Activated naive CD4-positive, alpha-beta T cell treated with anti-CD3 and anti-CD28 coated beads, Interleukin-2, amount 10 ng/mL, durations not matched to agents 7 days and 5 days (primary cell): ENCODE data around the gene DUSP14.

Experiments
- CTCF ChIA-PET: fragments of 350-600 bp; sonication (Branson Sonifier 250); formaldehyde crosslinking; loops from one replicate; lab custom pipeline; 2021; ENCODE audit warnings: antibody characterized with exemption; lab: Charles Lee
- DNase-seq: peaks from one replicate; pipeline ENCODE4 v3.0.0-alpha.2; 2020
- H3K27ac Mint-ChIP-seq: one replicate; pipeline ENCODE4 v1.8.0; 2021; ENCODE audit warnings: mild to moderate bottlenecking, moderate library complexity, mixed read lengths
- H3K27me3 Mint-ChIP-seq: one replicate; pipeline ENCODE4 v1.8.0; 2021; ENCODE audit warnings: mild to moderate bottlenecking, mixed read lengths
- H3K36me3 Mint-ChIP-seq: one replicate; pipeline ENCODE4 v1.8.0; 2021; ENCODE audit warnings: mixed read lengths
- H3K4me1 Mint-ChIP-seq: one replicate; pipeline ENCODE4 v1.8.0; 2021; ENCODE audit warnings: mixed read lengths
- H3K4me3 Mint-ChIP-seq: one replicate; pipeline ENCODE4 v1.8.0; 2021; ENCODE audit warnings: mild to moderate bottlenecking, moderate library complexity, mixed read lengths
- H3K9me3 Mint-ChIP-seq: one replicate; pipeline ENCODE4 v1.8.0; 2021; ENCODE audit warnings: mixed read lengths

The DUSP14 gene

DNA sequence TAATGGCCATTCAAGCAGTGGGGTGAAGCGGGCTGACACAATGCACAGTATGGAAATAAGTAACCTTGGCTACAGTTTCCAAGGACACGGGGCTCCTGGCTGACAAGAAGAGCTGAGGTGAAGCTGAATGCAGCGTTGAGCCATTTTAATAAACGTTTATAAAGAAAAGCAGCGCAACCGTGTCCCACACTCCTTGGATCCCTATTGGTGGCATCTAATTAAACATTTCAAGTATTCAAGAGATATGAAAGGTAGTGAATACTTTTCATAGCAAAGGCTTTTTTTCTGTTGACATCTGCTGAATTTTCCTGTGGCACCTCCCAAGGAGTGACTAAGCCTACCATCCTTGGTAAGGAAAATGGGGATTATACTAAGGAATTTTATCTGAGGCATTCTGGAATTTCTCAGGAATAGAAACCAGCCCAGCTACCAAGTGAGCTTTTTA, 26.5 kb downstream of the DUSP14 start:
- H3K27ac Mint-ChIP-seq: no peak overlapping the region
- no peak overlapping the region for H3K4me3 Mint-ChIP-seq
- CTCF ChIA-PET: interaction anchor here (0.6 kb wide), 1 partner anchor 297 kb away, joined by 3 read pairs; no protein-coding TSS in a partner anchor
- no peaks in the 10 kb centered on the region for H3K27me3 Mint-ChIP-seq
- H3K4me1 Mint-ChIP-seq: peaks cover 8% of the 10 kb centered on the region
- no peak for DNase-seq
- no peaks in the 10 kb centered on the region for H3K9me3 Mint-ChIP-seq
- H3K36me3 Mint-ChIP-seq: peaks cover 55% of the 10 kb centered on the region

GRCh38 chr17:37517881-37518280, 28.2 kb downstream of the DUSP14 start:
- DNase-seq: no peak
- H3K27ac Mint-ChIP-seq: no peak overlapping the region
- CTCF ChIA-PET: interaction anchor here (1.5 kb wide), 1 partner anchor 10 kb away, joined by 4 read pairs; no protein-coding TSS in a partner anchor
- no peak overlapping the region for H3K4me3 Mint-ChIP-seq
- H3K9me3 Mint-ChIP-seq: no peaks in the 10 kb centered on the region
- H3K27me3 Mint-ChIP-seq: no peaks in the 10 kb centered on the region
- peaks cover 8% of the 10 kb centered on the region for H3K4me1 Mint-ChIP-seq
- peaks cover 57% of the 10 kb centered on the region for H3K36me3 Mint-ChIP-seq

DNA sequence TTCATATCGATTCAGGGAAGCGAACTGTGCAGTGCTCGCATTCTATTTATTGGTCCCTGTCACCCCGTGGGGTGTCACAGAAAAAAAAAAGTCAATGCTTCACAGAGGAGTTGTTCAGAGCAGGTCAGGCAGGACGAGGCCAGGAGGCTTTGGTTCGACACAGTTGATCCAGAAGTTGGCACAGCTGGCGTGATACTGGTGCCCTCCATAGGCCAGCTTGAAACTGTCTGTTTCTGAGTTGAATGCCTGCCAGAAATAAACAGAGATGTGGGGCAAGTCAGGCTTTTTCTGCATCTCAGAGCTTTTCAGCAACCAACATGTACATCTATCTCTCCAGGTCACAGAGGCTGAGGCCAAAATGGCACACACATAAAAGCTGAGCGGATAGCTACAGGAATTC, 29.1 kb downstream of the DUSP14 start:
- Mint-ChIP-seq H3K4me1 (peaks cover 13% of the 10 kb centered on the region), H3K9me3 (no peaks in the 10 kb centered on the region), H3K27me3 (no peaks in the 10 kb centered on the region), H3K36me3 (peaks cover 60% of the 10 kb centered on the region), H3K4me3 (no peak overlapping the region), H3K27ac (no peak overlapping the region)
- CTCF ChIA-PET: interaction anchor here (0.9 kb wide), 1 partner anchor 145 kb away, joined by 3 read pairs; no protein-coding TSS in a partner anchor
- no peak for DNase-seq

GRCh38 chr17:37519251-37519985, 29.7 kb downstream of the DUSP14 start:
- no peaks in the 10 kb centered on the region for H3K27me3 Mint-ChIP-seq
- CTCF ChIA-PET: interaction anchor here (0.9 kb wide), 1 partner anchor 145 kb away, joined by 3 read pairs; no protein-coding TSS in a partner anchor
- H3K4me1 Mint-ChIP-seq: peaks cover 14% of the 10 kb centered on the region
- DNase-seq: no peak
- H3K36me3 Mint-ChIP-seq: peaks cover 61% of the 10 kb centered on the region
- H3K27ac Mint-ChIP-seq: no peak overlapping the region
- H3K9me3 Mint-ChIP-seq: no peaks in the 10 kb centered on the region
- no peak overlapping the region for H3K4me3 Mint-ChIP-seq

GRCh38 chr17:37520174-37520573, 30.5 kb downstream of the DUSP14 start:
- CTCF ChIA-PET: no interaction called here
- Mint-ChIP-seq H3K9me3 (no peaks in the 10 kb centered on the region), H3K36me3 (peaks cover 66% of the 10 kb centered on the region), H3K4me3 (no peak overlapping the region), H3K27ac (no peak overlapping the region), H3K27me3 (no peaks in the 10 kb centered on the region), H3K4me1 (peaks cover 14% of the 10 kb centered on the region)
- DNase-seq: no peak

GRCh38 chr17:37521821-37522220, 32.1 kb downstream of the DUSP14 start:
- H3K27ac Mint-ChIP-seq: no peak overlapping the region
- peaks cover 68% of the 10 kb centered on the region for H3K36me3 Mint-ChIP-seq
- CTCF ChIA-PET: interaction anchor here (1.4 kb wide), 1 partner anchor 148 kb away, joined by 4 read pairs; no protein-coding TSS in a partner anchor
- H3K27me3 Mint-ChIP-seq: no peaks in the 10 kb centered on the region
- H3K4me1 Mint-ChIP-seq: peaks cover 14% of the 10 kb centered on the region
- H3K4me3 Mint-ChIP-seq: no peak overlapping the region
- H3K9me3 Mint-ChIP-seq: no peaks in the 10 kb centered on the region
- no peak for DNase-seq

DNA sequence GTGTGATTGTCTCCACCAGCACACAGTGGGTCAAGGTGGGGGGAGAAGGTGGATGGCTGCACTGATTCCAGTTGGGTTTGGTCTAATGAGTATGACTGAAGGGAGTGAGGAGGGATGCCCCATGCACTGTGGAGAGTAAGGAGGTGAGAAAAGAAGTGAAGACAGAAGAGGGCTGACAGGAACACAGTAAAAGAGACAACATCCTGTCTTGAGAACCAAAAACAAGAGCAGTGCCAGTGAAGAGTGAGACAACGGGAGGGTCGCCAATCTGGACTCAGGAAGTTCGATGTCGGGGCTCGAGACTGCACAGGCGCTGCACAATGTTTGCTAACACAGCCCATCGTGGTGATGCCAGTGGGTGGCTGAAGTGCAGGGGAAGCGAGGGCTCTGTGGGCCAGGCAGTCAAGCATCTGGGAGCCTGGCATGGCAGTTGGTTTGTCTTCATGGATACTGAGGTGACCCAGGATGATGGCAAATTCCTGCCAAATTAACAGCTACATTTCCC, 34.1 kb downstream of the DUSP14 start:
- no peaks in the 10 kb centered on the region for H3K27me3 Mint-ChIP-seq

GRCh38 chr17:37527249-37527851, 37.7 kb downstream of the DUSP14 start:
- H3K36me3 Mint-ChIP-seq: peaks cover 63% of the 10 kb centered on the region
- no peaks in the 10 kb centered on the region for H3K27me3 Mint-ChIP-seq
- CTCF ChIA-PET: interaction anchor here (0.6 to 2.9 kb wide), 10 partner anchors 10 to 291 kb away, joined by 3 to 14 read pairs (median 4); no protein-coding TSS in a partner anchor
- peaks cover 6% of the 10 kb centered on the region for H3K4me1 Mint-ChIP-seq
- no peak overlapping the region for H3K27ac Mint-ChIP-seq
- DNase-seq: peak; percentile 31
- H3K4me3 Mint-ChIP-seq: no peak overlapping the region
- H3K9me3 Mint-ChIP-seq: no peaks in the 10 kb centered on the region

More for the DNA sequence above, 34.1 kb downstream of the DUSP14 start:
- Mint-ChIP-seq H3K36me3 (peaks cover 61% of the 10 kb centered on the region), H3K9me3 (no peaks in the 10 kb centered on the region), H3K27ac (peak overlapping the region; percentile 21), H3K4me1 (peaks cover 14% of the 10 kb centered on the region), H3K4me3 (no peak overlapping the region)
- no peak for DNase-seq
- CTCF ChIA-PET: no interaction called here

DNA sequence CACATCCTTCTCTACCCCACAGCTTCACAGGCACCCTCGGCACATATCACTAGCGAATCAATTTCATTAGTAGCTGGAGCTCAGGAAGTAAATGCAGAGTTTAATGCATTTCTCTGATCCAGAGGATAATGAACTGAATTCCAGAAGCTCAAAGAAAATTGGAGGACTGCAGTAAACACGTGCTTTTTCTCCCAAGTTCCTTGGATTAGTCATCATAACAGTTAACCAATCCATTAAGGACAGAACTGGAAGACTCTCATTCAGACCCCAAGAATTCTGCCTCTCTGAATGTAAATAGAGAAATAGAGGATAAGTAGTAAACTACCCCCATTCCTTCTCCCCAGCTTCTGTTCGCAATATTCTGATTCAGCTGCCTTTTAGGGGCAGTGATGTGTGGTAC, 40.7 kb downstream of the DUSP14 start:
- CTCF ChIA-PET: no interaction called here
- H3K27me3 Mint-ChIP-seq: no peaks in the 10 kb centered on the region
- no peaks in the 10 kb centered on the region for H3K4me1 Mint-ChIP-seq
- H3K9me3 Mint-ChIP-seq: no peaks in the 10 kb centered on the region
- no peak for DNase-seq
- H3K36me3 Mint-ChIP-seq: peaks cover 53% of the 10 kb centered on the region
- H3K4me3 Mint-ChIP-seq: no peak overlapping the region
- no peak overlapping the region for H3K27ac Mint-ChIP-seq

GRCh38 chr17:37532756-37533155, 43.1 kb downstream of the DUSP14 start:
- CTCF ChIA-PET: no interaction called here
- DNase-seq: no peak
- Mint-ChIP-seq H3K4me1 (no peaks in the 10 kb centered on the region), H3K9me3 (no peaks in the 10 kb centered on the region), H3K27ac (no peak overlapping the region), H3K27me3 (no peaks in the 10 kb centered on the region), H3K4me3 (no peak overlapping the region), H3K36me3 (peaks cover 59% of the 10 kb centered on the region)

DNA sequence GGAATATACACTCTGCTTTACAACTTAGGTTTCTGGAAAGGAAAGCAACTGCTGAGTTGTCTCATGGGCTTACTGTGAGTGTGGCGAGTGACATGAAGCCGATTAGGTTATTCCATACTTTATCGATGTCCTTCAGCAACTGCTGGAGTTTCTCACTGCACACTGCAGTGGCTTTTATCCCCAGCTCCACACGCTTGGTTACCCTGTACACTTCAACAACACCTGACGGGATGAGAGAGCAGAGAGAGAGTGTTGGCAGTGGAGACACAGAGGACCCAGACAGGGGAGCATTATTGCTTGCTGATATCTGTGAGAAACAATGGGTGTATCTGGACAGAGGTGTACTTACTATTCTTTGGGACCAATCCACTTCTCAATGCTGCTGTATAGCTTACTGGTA, 46.2 kb downstream of the DUSP14 start:
- H3K27ac Mint-ChIP-seq: no peak overlapping the region
- CTCF ChIA-PET: no interaction called here
- H3K36me3 Mint-ChIP-seq: peaks cover 61% of the 10 kb centered on the region
- no peaks in the 10 kb centered on the region for H3K27me3 Mint-ChIP-seq
- H3K4me1 Mint-ChIP-seq: no peaks in the 10 kb centered on the region
- no peak overlapping the region for H3K4me3 Mint-ChIP-seq
- no peak for DNase-seq
- no peaks in the 10 kb centered on the region for H3K9me3 Mint-ChIP-seq

GRCh38 chr17:37538981-37539659, 49.4 kb downstream of the DUSP14 start:
- Mint-ChIP-seq H3K4me3 (no peak overlapping the region), H3K27me3 (no peaks in the 10 kb centered on the region), H3K4me1 (no peaks in the 10 kb centered on the region), H3K36me3 (peaks cover 68% of the 10 kb centered on the region), H3K27ac (no peak overlapping the region), H3K9me3 (no peaks in the 10 kb centered on the region)
- no peak for DNase-seq
- CTCF ChIA-PET: no interaction called here

- H3K4me3 Mint-ChIP-seq: no peak overlapping the region
- CTCF ChIA-PET: no interaction called here
- peaks cover 60% of the 10 kb centered on the region for H3K36me3 Mint-ChIP-seq
- H3K9me3 Mint-ChIP-seq: no peaks in the 10 kb centered on the region
- H3K27me3 Mint-ChIP-seq: no peaks in the 10 kb centered on the region
- peaks cover 3% of the 10 kb centered on the region for H3K4me1 Mint-ChIP-seq
- peak overlapping the region; percentile 4 for H3K27ac Mint-ChIP-seq
- DNase-seq: no peak
Measured at GRCh38 chr17:37541880-37542660, 52.4 kb downstream of the DUSP14 start.
